HG03571 (cell line): ENCODE results near the gene SPTB.

Source experiments
- ATAC-seq: cut with Tn5 transposase; IDR thresholded peaks from one replicate; pipeline ENCODE4 v1.9.1; 2021; ENCODE audit not compliant: unreplicated experiment

SPTB gene

DNA sequence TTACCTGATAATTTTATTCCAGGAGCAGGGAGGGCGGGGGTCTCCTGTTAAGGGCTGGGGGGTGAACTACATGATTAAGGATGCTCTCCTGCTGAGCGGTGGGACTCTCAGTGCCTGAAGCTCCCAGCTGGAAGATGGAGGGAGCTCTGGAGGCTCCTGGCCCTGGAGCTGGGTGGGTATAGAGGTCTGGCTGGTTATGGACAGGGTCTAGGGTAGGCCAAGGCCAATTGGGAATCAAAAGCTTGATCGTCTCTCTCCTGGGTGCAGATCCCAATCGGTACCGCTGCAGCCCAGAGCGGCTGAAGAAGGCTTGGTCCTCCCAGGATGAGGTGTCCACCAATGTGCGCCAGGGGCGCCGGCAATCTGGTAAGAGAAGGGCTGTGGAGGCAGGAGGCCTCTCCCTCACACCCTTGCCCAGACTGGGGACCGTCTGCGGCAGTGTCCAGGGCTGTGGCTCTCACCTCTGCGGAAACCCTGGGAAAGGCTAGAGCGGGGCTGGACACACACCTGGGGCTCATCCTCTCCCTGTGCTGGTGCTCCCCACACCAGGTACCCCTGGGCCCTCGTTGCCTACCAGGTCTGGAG lies 147.1 kb downstream of the SPTB start:
- no peak for ATAC-seq

DNA sequence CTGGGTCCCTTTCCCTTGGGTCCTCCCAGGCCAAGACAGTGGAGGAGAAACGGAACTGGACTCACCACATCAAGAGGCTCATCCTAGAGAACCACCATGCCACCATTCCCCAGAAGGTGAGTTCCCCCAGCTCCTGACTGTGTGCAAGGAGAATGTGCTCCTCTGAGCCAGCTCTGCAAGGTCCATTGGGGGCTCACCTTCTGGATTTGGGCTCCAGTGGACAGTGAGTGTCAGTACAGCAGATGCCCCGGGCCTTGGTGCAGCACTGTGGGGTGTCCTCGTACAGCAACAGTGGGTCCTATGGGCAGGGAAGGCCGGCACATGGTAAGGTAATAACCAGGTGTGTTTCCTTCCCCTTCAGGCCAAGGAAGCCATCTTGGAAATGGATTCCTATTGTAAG lies 147.6 kb downstream of the SPTB start:
- no peak for ATAC-seq

DNA sequence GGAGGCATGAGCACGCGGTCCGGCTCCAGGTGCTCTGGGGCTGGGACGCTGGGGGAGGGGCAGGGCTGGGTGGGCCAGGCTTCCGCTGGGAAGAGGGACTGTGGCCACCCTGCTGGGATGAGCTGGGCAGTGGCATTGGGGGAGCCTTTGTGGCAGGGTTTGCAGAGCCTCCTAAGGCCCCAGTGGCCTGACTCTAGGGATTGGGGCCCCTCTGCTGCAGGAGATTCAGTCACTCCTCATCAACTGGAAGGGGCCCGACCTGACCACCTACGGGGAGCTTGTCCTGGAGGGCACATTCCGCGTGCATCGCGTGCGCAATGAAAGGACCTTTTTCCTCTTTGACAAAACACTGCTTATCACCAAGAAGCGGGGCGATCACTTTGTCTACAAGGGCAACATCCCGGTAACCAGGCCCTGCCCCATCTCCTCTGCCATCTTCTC lies 148.5 kb downstream of the SPTB start:
- no peak for ATAC-seq

DNA sequence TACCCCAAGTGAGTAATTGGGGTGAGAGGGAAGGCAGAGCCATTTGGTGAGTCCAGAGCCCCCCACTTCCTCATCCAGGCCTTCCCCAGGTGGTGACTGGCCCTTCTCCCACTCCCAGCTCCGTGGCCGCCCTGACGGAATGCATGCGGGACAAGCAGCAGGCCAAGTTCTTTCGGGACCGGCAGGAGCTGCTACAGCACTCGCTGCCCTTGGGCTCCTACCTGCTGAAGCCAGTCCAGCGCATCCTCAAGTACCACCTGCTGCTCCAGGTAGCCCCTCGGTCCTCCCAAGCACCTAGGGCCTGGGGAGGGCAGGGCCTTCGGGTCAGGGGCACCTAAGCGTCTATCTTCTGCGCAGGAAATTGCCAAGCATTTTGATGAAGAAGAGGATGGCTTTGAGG lies 149.0 kb downstream of the SPTB start:
- ATAC-seq: no peak

DNA sequence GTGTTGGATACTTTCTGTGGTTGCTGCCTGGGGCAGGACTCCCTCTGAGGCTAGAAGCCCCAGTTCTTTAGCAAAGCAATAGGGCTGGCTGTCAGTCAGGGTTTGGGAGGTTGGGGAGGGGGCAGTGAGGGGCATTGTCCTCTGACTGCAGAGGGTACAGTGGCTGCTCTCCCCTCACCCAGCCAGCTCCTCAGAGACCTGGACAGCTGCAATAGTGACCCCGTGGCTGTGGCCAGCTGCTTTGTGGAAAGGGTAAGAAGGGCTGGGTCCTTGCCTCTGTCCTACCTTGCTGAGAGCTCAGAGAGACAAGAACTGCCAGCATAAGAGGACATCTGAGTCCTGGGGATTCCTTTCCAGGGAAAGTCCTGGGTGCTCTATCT lies 149.7 kb downstream of the SPTB start:
- ATAC-seq: no peak

DNA sequence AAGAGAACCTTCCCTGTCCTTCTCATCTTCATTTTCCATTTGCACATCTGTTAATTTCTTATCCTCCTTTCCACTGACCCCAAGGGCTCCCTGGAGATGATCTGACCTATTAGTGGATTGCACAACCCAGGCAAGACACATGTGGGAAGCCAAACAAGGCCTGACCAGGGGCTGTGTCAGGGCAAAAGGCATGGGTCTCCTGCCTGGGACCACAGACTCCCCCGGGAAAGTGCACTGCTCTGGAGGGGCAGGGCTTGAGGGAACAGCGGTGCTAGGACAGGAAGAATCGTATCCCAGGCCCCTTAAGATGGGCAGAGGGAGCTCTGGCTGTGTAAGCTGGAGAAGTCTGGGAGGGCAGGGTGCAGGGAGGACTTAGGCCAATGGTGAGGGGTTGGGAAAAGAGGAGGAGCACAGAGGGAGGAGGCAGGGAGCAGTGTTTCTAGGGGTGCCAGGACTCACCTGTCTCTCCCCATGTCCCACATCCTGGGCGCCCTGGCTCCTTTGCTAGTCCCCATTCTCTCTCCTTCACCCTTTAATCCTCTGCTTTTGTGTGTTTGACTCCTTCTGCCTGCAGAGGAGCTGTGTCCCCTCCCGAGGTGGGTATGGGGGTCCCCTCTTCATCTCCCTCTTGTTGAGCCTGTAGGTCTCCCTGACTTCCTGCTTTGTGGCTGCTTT lies 150.2 kb downstream of the SPTB start:
- no peak for ATAC-seq

DNA sequence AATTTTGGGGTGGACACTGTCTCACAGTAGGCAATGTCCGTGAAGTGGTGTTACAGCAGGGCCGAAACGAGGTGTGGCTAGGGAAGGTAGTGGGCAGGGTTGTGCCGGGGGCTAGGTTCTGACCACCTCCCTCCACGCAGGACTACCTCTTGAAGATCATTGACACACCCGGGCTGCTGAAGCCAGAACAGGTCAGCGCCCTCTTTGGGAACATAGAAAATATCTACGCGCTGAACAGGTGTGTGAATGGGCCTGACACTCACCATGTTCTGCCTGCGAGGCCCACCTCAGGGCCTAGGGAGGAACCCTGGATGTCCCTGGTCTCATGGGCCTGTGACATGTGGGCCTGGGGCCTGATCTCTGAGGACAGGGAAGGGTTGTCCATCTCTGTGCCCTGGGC lies 150.9 kb downstream of the SPTB start:
- ATAC-seq: no peak

DNA sequence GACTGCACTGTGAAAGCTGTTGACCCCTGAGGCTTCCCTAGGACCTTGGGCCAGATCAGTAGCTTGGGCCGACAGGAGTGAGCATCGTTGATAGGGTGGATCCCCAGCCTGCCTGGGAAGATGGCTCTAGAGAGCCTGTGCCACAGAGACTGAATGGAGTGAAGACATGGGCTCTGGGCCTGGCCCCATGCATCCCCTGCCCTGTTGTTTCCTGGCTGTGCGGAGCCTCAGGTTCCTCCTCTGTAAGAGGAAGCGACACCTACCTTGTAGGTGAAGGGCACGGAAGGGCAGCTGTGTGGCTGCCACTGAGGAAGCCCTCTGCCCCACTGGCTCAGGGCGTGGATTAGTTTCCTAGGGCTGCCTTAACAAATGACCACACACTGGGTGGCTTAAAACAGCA lies 151.6 kb downstream of the SPTB start:
- no peak for ATAC-seq

DNA sequence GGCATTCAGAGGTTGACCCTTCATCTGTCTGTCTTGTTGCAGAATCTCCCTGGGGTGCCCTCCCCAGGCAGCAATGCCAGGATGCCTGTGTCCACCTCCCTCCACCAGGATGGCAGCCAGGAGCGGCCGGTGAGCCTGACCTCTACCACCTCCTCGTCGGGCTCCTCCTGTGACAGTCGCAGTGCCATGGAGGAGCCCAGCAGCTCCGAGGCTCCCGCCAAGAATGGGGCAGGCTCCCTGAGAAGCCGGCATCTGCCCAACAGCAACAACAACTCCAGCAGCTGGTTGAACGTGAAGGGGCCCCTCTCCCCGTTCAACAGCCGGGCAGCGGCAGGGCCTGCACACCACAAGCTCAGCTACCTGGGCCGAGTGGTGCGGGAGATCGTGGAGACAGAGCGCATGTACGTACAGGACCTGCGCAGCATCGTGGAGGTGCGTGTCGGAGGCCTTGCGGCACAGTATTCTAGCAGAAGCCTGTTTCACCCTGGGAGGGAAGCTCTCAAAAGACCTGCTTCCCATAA lies 152.1 kb downstream of the SPTB start:
- ATAC-seq: no peak

DNA sequence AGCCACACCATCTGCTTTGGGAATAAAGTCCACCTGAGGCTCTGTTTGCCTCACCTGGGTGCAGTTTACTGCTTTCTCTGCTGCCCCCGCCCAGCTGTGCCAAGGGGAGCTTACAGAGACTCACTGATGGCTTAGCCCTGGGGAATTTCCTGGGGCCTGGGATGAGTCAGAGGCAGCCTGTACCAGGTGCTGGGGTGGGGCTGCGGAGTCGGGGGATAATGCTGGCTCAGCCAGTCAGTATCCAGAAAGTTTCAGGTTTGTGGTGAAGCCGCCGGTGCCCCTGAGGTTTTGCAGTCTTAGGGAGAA lies 153.2 kb downstream of the SPTB start:
- ATAC-seq: no peak

DNA sequence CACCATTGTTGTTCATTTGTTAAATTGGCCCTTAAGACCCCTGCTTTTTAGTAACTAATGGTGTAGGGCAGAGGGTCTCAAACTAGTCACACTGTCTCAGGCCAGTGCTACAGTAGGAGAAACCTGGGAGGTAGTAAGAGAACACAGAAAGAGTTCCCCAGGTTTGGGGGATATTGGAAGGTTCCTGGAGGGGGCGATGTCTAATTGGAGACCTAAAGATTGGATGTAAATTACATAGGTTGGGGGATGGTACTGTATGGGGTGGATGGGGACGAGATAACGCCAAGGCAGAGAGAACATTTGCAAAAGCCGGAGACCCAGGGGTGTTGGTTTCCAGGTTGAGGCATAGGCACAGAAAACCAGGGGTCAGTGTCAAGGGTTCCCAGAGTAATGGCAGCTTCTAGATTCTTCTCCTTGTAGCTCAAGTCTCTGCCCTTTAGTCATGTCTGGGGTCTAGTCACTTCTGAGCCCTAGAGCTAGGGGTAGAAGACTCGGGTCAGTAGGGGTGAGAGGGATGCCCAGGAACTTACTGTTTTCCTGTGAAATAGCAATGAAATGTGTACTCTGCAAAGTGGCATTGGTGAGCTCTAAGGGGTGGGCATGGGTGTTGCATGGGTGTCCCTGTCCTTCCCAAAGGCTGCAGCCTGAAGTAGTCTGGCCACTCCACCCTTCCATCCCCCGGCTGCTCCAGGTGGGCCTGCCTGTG lies 153.7 kb downstream of the SPTB start:
- no peak for ATAC-seq

DNA sequence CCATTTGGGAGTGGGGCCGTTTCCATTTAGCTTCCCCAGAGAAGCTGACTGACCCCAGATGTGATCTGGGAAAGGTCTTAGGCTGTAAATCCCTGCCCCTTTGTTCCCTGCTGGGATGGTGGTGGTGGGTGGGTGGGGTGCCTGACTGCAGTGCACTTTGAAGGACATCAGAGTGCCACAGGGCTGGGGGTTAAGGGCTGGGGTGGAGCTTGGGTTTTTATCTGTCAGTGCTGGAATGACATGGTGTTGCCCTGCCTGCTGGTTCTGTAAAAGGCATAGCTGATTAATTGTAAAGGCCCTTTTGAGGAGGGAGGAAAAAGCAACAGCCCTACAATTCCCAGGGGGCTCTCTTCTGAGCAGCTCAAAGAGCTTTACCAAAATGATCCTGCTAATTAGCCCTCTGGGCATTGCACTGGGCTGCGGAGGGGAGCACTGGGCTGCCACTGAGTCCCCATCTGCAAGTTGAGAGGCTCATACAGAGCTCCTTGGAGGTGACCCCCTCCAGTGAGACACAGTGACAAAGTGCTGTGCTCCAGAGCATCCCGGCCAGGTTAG lies 154.4 kb downstream of the SPTB start:
- no peak for ATAC-seq

DNA sequence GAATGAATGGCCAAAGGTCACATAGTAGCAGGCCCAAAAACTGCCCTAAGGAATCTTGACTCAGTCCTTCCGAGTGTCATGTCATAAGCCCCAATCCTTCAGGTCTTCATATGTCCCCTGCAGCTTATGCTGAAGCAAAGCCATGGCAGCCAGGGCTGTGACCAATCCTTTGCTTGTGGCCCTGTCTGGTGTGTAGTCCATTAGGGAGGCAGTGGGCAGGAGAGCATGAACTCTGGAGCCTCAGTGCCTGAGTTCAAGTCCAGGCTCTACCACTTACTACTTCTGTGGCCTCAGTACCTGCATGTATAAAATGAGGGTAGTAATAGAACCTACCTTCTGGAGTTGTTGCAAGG lies 155.2 kb downstream of the SPTB start:
- no peak for ATAC-seq

DNA sequence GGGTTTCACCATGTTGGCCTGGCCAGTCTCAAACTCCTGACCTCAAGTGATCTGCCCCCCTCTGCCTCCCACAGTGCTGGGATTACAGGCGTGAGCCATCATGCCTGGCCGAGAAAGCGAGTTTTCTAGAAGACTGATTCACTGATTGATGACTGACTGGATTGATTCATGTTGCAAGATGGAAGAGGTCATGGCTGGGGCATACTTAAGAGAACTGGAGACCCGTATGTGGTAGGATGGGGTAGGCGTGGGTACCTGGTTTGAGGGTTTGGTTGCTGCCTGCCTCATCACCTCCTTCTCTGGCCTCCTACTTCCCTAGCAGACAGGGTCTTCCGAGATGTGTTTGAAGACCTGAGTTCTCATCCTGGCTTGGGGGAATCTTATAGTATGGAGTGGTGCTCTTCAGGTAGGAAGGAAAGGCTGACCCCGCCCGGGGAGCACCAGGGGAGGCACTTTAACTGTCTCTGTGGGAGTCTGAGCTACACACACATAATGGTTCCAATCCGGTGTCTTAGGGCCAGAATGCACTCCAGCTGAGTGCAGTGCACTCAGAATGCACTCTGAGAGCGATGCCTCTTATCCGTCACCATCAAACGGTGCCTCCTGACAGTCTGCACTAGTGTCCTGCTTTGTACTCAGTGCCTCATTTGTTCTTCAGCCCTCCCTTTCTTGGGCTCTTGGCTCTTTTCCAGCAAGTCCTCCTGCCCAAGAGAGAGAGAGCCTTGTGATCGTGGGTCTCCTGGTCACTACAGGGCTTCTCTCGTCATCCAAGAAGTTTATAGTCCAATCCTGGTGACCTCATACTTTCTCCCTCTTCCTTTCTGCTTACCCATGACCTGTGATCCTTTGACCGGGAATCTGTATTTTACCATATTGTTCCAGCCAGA lies 155.8 kb downstream of the SPTB start:
- no peak for ATAC-seq

DNA sequence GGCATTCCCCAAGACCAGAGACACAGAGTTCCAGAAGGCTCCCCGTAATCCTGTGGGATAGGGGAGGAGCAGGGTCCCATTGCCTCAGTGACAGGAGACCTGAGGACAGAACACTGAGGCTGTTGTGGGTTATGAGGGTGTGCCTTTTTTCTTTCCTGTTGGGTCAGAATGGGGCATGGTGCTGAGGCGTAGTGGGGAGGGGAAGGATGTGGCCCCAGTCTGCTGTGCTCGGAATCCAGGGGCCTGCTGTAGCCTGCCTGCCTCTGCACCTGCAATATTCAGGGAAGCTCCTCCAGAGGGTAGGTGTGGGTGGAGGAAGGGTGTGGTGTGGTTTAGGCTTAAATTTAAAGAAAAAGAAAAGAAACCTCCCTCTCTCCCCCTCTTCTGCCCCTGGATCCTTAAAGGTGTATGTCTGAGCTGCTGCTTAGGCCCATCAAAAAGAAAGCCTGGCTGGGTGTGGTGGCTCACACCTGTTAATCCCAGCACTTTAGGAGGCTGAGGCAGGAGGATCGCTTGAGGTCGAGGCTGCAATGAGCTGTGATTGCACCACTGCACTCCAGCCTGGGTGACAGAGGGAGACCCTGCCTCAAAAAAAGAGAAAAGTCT lies 156.8 kb downstream of the SPTB start:
- no peak for ATAC-seq

DNA sequence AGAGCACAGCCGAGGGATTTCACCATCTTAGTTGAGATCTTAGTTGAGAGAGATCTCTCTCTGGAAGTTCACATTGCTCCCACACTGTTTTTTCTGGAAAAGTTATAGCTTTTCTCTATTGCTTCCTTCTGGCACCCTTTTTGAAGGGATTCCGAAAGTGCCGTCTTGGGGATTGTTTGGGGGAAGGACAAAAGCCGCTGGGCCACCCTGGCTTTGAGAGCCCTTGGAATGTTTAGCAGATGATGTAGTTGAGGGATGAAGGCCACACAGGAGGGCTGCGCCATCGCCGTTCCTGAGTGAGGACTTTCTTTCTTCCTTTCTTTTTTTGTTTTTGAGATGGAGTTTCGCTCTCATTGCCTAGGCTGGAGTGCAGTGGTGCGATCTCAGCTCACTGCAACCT lies 157.8 kb downstream of the SPTB start:
- ATAC-seq: no peak

DNA sequence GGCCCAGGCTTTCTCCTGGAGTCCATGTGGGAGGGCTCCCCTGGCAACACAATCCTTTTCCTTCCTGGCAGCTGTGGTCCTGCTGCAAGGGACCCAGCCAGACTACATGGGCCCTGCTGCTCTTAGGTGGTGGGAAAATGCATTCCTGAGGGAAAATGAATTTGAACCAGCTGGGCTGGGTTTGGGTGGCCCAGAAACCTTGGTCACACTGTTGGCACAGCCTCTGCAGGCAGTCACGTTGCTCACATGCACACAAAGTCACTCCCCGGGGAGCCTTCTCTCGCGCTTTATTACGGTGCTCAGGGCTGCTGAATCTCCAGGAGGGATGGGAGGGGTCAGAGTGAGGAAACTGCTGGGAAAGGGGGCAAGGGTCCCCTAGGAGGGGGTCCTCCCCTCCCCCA lies 158.3 kb downstream of the SPTB start:
- no peak for ATAC-seq

DNA sequence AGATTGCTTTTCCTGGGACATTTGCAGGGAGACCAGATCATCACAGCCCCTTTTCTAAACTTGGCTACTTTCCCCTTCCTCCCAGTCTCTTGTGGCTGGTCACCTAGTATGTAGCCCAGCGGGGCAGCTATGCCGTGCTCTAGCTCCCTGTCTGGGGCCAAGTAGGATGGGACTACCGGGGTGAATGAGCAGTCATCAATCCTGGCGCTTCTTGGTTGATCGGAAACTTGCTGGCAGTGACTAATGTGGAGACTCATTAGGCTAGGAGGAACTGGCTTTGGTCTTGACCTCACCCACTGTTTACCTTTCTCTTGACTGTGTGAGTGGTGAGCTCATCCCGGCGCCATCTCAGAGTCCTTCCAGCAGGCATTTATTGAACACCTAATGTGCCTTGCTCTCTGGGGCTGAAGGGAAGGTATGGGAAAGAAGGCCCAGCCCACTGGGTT lies 159.6 kb downstream of the SPTB start:
- no peak for ATAC-seq

DNA sequence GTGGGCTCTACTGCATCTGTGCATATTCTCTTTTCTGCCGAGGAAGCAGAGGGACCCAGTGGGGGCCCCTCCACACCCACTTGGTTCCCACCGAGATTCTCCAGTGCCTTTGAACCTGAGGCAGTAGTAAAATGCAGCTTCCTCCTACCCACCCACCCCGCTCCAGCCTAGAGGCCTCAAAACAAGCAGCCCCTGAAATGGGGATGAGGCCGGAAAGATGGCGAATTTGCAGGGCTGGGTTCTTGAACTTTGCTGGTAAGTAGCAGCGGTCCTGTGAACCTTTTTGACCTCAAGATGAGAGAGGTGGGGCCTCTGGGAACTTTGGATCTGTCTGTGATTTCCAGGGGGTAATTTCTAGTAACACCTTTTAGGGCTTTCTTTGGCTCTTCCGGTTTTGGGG lies 160.1 kb downstream of the SPTB start:
- no peak for ATAC-seq

DNA sequence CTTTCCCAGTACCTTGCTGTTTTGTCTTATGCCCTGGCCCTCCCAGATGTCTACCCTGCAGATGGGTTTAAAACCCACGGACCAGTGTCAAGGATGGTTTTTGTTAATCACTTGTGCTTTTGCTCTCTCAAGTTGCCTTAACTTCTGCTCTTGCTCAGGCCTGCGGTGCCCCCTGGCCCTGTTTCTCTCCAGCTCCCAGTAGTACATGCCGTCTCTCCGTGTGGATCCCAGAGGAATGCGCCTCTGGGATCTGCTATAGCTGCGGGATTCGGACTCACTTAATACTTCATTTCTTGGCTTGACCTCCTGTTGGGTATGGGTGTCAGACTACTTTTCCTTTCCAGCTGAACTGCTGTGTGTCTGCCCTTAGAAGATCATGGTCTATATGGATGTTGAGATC lies 160.9 kb downstream of the SPTB start:
- no peak for ATAC-seq

DNA sequence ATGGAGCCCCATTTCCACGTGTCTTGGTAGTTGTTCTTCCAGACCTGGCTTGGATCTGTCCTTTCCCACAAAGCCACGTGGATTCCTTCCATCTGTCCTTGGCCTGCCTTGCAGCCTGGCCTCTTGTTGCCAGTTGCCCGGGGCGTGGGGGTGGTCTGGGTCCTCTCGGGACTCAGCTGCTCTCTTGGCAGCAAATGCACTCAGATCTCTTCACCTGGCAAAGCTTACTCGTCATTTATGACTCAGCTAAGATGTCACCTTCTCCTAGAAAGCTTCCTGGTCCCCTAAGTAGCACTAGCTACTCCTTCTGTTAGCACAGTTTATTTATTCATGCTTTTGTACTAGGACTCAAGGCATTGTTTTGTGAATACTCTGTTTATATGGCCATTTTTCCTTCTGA lies 161.8 kb downstream of the SPTB start:
- ATAC-seq: no peak
